Spinal cord (tissue), 10 donors: ENCODE data around the gene SLC26A3. TPM values are rescaled to one million over a fixed set of nuclear protein-coding genes. Genes with fewer than 3 reads are reported as not detected.
A peak's percentile ranks its signal among the peaks of the same experiment; 100 is the strongest.

Source experiments
- DNase-seq, 6 donors: peaks; one replicate each; pipeline versions ENCODE4 v3.0.0 to v3.0.0-alpha.2; 2013 to 2015; ENCODE audit warnings: low spot score in 6 of 6, low read depth in 4 of 6
- H3K27ac ChIP-seq: one replicate; pipeline ENCODE4 v1.5.1; 2013; ENCODE audit warnings: low read depth, low read length, control low read depth
- H3K27me3 ChIP-seq: one replicate; pipeline ENCODE4 v1.6.1; 2013; ENCODE audit warnings: low read length; ENCODE audit not compliant: control insufficient read depth, insufficient read depth
- H3K36me3 ChIP-seq: one replicate; pipeline ENCODE4 v1.6.1; 2013; ENCODE audit warnings: low read length; ENCODE audit not compliant: control insufficient read depth, insufficient read depth
- H3K4me1 ChIP-seq: one replicate; pipeline ENCODE4 v1.6.1; 2013; ENCODE audit warnings: low read length; ENCODE audit not compliant: control insufficient read depth, insufficient read depth
- H3K4me3 ChIP-seq: one replicate; pipeline ENCODE4 v1.5.1; 2013; ENCODE audit warnings: low read depth, low read length, control low read depth
- H3K9me3 ChIP-seq: one replicate; pipeline ENCODE4 v1.6.1; 2013; ENCODE audit warnings: low read length; ENCODE audit not compliant: control insufficient read depth, insufficient read depth
- WGBS: methylation state at CpG from one replicate; pipeline ENCODE4 v1.1.5; 2013; ENCODE audit warnings: missing lambda C conversion rate; ENCODE audit not compliant: insufficient coverage; 5-methylcytosine and 5-hydroxymethylcytosine counted together
- polyA plus RNA-seq, 2 donors: library from polyadenylated mRNA; unstranded; fragments of 120-200 nt; gene quantifications; one replicate each; pipeline ENCODE4 v1.2.1, GENCODE V29; 2013; ENCODE audit not compliant: insufficient read length in 2 of 2
- total RNA-seq, 2 donors: library from RNA; depleted of rRNA in 1 of 2; stranded (reverse); fragments of 120-200 nt in 1 of 2; fragments of >200 nt in 1 of 2; gene quantifications; one replicate each; pipeline versions ENCODE4 v1.2.3 to v1.2.4, GENCODE V29; 2013 to 2014
- donor health status: healthy.

The SLC26A3 gene
- total and polyA plus RNA-seq, 4 donors: not detected

- H3K4me1 ChIP-seq: no peaks in the 10 kb centered on the region
- no peaks in the 10 kb centered on the region for H3K9me3 ChIP-seq
- H3K27me3 ChIP-seq: no peaks in the 10 kb centered on the region
- no peak for DNase-seq
- no peak overlapping the region for H3K4me3 ChIP-seq
- 83% methylated on average over 1 of the region's 3 CpGs for WGBS
- no peak overlapping the region for H3K27ac ChIP-seq
- no peaks in the 10 kb centered on the region for H3K36me3 ChIP-seq
Measured at GRCh38 chr7:107777702-107778101, 25.3 kb downstream of the SLC26A3 start.

DNA sequence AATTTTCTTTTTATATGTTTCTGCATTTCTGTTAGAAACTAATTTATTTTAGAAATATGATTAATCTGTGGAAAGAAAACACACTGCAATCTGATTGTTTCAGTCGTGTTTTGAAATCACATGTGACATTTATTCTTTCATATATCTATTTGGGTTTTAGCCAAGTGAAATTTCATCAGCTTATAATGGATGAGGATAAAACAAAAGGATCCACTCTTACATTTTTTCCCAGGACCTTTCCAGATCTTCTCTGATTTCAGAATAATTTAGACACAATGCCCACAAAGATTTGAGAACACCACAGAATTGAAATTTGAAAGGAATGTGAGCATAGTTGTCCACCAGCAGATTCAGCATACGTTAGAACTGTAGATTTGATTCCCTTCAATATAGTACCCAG lies 30.0 kb downstream of the SLC26A3 start:
- H3K36me3 ChIP-seq: no peaks in the 10 kb centered on the region
- no CpG with 5 or more reads among the region's 2 CpGs for WGBS
- no peak overlapping the region for H3K4me3 ChIP-seq
- H3K9me3 ChIP-seq: no peaks in the 10 kb centered on the region
- no peaks in the 10 kb centered on the region for H3K27me3 ChIP-seq
- H3K27ac ChIP-seq: no peak overlapping the region
- no peak for DNase-seq
- H3K4me1 ChIP-seq: no peaks in the 10 kb centered on the region

- Histone ChIP-seq H3K27me3 (no peaks in the 10 kb centered on the region), H3K36me3 (no peaks in the 10 kb centered on the region), H3K27ac (no peak overlapping the region), H3K4me3 (no peak overlapping the region), H3K4me1 (no peaks in the 10 kb centered on the region), H3K9me3 (no peaks in the 10 kb centered on the region)
- peak in 1 of 6 donors; percentile 59 for DNase-seq
- WGBS: no CpG with 5 or more reads among the region's 1 CpG
Measured at GRCh38 chr7:107768263-107768662, 34.8 kb downstream of the SLC26A3 start.

- no peak overlapping the region for H3K27ac ChIP-seq
- H3K27me3 ChIP-seq: no peaks in the 10 kb centered on the region
- H3K36me3 ChIP-seq: no peaks in the 10 kb centered on the region
- H3K4me1 ChIP-seq: no peaks in the 10 kb centered on the region
- H3K4me3 ChIP-seq: no peak overlapping the region
- no peak for DNase-seq
- WGBS: no CpG with 5 or more reads among the region's 2 CpGs
- H3K9me3 ChIP-seq: no peaks in the 10 kb centered on the region
Measured at GRCh38 chr7:107767391-107767790, 35.6 kb downstream of the SLC26A3 start.

DNA sequence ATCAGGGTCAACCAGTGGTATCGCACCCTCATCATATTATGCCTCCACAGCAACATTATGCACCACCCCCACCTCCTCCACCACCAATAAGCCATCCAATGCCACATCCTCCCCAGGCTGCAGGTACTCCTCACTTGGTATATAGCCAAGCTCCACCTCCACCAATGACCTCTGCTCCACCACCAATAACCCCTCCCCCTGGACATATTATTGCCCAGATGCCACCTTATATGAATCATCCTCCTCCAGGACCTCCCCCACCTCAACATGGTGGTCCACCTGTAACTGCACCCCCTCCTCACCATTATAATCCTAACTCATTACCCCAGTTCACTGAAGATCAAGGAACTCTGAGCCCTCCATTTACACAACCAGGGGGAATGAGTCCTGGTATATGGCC lies 44.4 kb downstream of the SLC26A3 start:
- peaks cover 14% of the 10 kb centered on the region for H3K36me3 ChIP-seq
- no peak overlapping the region for H3K4me3 ChIP-seq
- DNase-seq: no peak
- H3K4me1 ChIP-seq: no peaks in the 10 kb centered on the region
- WGBS: 100% methylated on average over 1 of the region's 1 CpG
- H3K27me3 ChIP-seq: no peaks in the 10 kb centered on the region
- no peak overlapping the region for H3K27ac ChIP-seq
- H3K9me3 ChIP-seq: no peaks in the 10 kb centered on the region

DNA sequence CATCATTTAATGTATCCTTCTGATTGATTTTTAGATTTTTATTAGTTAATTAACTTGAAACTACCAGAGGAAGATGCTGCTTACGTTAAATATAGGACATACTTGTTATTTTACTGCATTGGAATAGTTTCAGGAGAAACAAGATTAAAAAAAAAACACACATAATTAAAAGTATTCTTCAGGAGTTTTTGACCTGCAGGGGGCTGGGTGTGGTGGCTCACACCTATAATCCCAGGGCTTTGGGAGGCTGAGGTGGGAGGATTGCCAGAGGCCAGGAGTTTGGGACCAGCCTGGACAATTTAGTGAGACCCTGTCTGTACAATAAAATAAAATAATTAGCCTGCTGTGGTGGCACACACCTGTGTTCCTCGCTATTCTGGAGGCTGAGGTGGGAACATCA lies 48.4 kb downstream of the SLC26A3 start:
- no peak overlapping the region for H3K27ac ChIP-seq
- H3K4me1 ChIP-seq: no peaks in the 10 kb centered on the region
- 86% methylated on average over 1 of the region's 2 CpGs for WGBS
- H3K27me3 ChIP-seq: no peaks in the 10 kb centered on the region
- H3K36me3 ChIP-seq: peaks cover 27% of the 10 kb centered on the region
- no peak for DNase-seq
- H3K9me3 ChIP-seq: no peaks in the 10 kb centered on the region
- H3K4me3 ChIP-seq: no peak overlapping the region

DNA sequence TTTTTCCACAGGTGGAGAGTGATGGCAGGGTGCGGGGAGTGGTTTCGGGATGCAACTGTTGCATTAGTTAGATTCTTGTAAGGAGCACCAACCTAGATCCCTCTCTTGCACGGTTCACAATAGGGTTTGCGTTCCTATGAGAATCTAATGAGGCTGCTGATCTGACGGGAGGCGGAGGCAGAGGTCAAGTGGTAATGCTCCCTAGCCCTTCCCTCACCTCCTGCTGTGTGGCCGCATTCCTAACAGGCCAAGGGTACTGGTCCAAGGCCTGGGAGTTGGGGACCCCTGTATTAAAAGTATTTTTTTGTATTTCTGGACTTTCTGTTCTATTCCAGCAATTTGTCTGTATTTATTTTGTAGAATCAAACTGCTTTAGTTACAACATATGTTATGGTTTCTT lies 51.9 kb downstream of the SLC26A3 start:
- Histone ChIP-seq H3K9me3 (no peaks in the 10 kb centered on the region), H3K4me3 (no peak overlapping the region), H3K27me3 (no peaks in the 10 kb centered on the region), H3K27ac (no peak overlapping the region), H3K4me1 (no peaks in the 10 kb centered on the region), H3K36me3 (peaks cover 16% of the 10 kb centered on the region)
- no peak for DNase-seq
- WGBS: 95% methylated on average over 4 of the region's 7 CpGs

GRCh38 chr7:107746006-107746405 lies 57.0 kb downstream of the SLC26A3 start:
- peaks cover 6% of the 10 kb centered on the region for H3K4me1 ChIP-seq

DNA sequence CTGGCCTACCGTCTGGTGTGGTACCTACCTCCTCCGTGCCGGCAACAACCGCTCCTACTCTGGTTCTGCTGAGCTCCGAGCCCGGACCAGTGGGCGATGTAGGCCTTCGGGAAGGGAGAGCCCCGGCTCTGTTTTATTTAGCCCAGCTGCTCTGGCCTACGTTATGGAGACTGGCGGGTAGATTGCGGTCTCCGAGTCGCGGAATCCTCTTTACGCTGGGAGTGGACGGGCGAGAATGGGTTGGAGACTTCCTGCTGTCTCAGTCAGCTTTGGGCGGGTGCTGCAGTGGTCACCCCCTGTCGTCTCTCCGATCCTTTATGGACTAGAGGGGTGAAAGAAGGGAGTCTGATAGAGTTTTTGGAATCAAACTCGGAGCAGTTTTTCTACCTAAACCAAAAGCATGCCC lies 58.7 kb downstream of the SLC26A3 start:
- Histone ChIP-seq H3K4me1 (peaks cover 6% of the 10 kb centered on the region), H3K27me3 (no peaks in the 10 kb centered on the region), H3K36me3 (no peaks in the 10 kb centered on the region), H3K27ac (peak overlapping the region; percentile 93), H3K9me3 (no peaks in the 10 kb centered on the region), H3K4me3 (peak overlapping the region; percentile 91)
- WGBS: 0% methylated on average over 18 of the region's 22 CpGs
- DNase-seq: no peak

More at GRCh38 chr7:107746006-107746405, 57.0 kb downstream of the SLC26A3 start:
- no peak for DNase-seq
- peaks cover 7% of the 10 kb centered on the region for H3K36me3 ChIP-seq
- H3K27ac ChIP-seq: no peak overlapping the region
- H3K4me3 ChIP-seq: no peak overlapping the region
- no peaks in the 10 kb centered on the region for H3K9me3 ChIP-seq
- WGBS: 93% methylated on average over 2 of the region's 3 CpGs
- no peaks in the 10 kb centered on the region for H3K27me3 ChIP-seq

GRCh38 chr7:107743567-107744344 lies 59.3 kb downstream of the SLC26A3 start, which contains the start of gene CBLL1:
Gene CBLL1 (plus strand): TSS chr7:107744142. CDS start chr7:107744164, 22 bp downstream.
- peak within 1 kb of the TSS; percentile 93 for H3K27ac ChIP-seq
- 0% methylated on average over 56 of the region's 56 CpGs for WGBS
- peaks cover 6% of the 10 kb centered on the region for H3K4me1 ChIP-seq
- H3K9me3 ChIP-seq: no peaks in the 10 kb centered on the region
- no peaks in the 10 kb centered on the region for H3K36me3 ChIP-seq
- H3K4me3 ChIP-seq: peak within 1 kb of the TSS; percentile 91
- DNase-seq: peak; percentile 88 to 99 (median 95)
- no peaks in the 10 kb centered on the region for H3K27me3 ChIP-seq
